Body of pancreas (tissue), 4 donors: Measurements from ENCODE around the gene FIBIN.

Experiments
- POLR2A ChIP-seq, 3 donors: fragments of 450-650 bp; IDR thresholded peaks; one replicate each; pipeline ENCODE4 v1.6.1; 2016; ENCODE audit warnings: antibody characterized with exemption in 3 of 3, mild to moderate bottlenecking in 2 of 3
- TF ChIP-seq, protein P1 (sequence below), 7 experiments: fragments of 450-650 bp in 4 of 7; fragments of 200-600 bp in 3 of 7; sonication (generic) in 3 of 7; IDR thresholded peaks; one replicate each; pipeline ENCODE4 v1.5.1; 2016 to 2019; ENCODE audit warnings: antibody characterized with exemption in 7 of 7

DNA sequence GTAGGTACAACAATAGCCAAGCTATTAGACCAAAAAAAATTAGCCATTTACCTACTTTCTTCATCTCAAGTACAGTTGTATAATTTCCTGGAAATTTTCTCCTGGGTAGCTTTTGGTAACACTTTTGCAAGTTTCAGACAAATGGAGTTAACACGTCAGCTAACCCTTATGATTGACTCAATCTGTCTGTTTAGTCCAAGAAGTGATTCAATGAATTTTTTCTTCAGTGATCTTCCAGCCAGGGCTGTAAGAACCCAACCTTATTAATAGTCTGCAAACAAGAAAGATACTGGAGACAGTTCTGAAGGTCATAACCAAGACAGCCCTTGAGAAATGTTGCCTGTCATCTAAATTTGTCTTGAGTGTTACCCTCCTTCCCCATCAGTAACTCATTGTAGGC lies 30.1 kb upstream of the FIBIN start:
- TF ChIP-seq, protein P1, sequence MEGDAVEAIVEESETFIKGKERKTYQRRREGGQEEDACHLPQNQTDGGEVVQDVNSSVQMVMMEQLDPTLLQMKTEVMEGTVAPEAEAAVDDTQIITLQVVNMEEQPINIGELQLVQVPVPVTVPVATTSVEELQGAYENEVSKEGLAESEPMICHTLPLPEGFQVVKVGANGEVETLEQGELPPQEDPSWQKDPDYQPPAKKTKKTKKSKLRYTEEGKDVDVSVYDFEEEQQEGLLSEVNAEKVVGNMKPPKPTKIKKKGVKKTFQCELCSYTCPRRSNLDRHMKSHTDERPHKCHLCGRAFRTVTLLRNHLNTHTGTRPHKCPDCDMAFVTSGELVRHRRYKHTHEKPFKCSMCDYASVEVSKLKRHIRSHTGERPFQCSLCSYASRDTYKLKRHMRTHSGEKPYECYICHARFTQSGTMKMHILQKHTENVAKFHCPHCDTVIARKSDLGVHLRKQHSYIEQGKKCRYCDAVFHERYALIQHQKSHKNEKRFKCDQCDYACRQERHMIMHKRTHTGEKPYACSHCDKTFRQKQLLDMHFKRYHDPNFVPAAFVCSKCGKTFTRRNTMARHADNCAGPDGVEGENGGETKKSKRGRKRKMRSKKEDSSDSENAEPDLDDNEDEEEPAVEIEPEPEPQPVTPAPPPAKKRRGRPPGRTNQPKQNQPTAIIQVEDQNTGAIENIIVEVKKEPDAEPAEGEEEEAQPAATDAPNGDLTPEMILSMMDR (IDR thresholded peaks at IDR 0.05) = no peak
- TF ChIP-seq POLR2A (IDR thresholded peaks at IDR 0.05) = no peak
